SJCRH30 (cell line): ENCODE results near the gene USP34. TPM values are rescaled to one million over a fixed set of nuclear protein-coding genes. Genes with fewer than 3 reads are reported as not detected.
"Not testable (repeated sequence)": the region's sequence is repeated elsewhere in the genome, so short reads cannot be mapped to it uniquely, and the experiment has no call there.

ENCODE experiments used
- DNase-seq, 2 experiments: peaks; one replicate each; pipeline ENCODE4 v3.0.0-alpha.2; 2015 to 2020
- H3K27ac ChIP-seq: fragments of 250-450 bp; sonication (Bioruptor Pico); 2 replicates; pipeline ENCODE4 v1.5.1; 2020; ENCODE audit warnings: mild to moderate bottlenecking, moderate library complexity
- H3K27me3 ChIP-seq: fragments of 250-450 bp; sonication (Bioruptor Pico); 2 replicates; pipeline ENCODE4 v1.5.1; 2020; ENCODE audit warnings: mild to moderate bottlenecking, moderate library complexity
- H3K36me3 ChIP-seq: fragments of 250-450 bp; sonication (Bioruptor Pico); 2 replicates; pipeline ENCODE4 v1.5.1; 2020; ENCODE audit warnings: mild to moderate bottlenecking, moderate library complexity
- H3K4me1 ChIP-seq: fragments of 250-450 bp; sonication (Bioruptor Pico); 2 replicates; pipeline ENCODE4 v1.5.1; 2020; ENCODE audit warnings: mild to moderate bottlenecking, moderate library complexity
- H3K4me3 ChIP-seq: fragments of 250-450 bp; sonication (Bioruptor Pico); 2 replicates; pipeline ENCODE4 v1.5.1; 2020; ENCODE audit warnings: mild to moderate bottlenecking, moderate library complexity
- H3K9me3 ChIP-seq: fragments of 250-450 bp; sonication (Bioruptor Pico); replicated peaks from 2 replicates; pipeline ENCODE4 v1.5.1; 2020; ENCODE audit warnings: mild to moderate bottlenecking, moderate library complexity
- total RNA-seq: library from RNA; depleted of rRNA; stranded (reverse); fragments of >200 nt; shearing (Covaris generic); gene quantifications from 2 replicates; pipeline ENCODE4 v1.2.3, GENCODE V29; 2014; rRNA removed

USP34 gene
- 112 and 133 TPM in 2 replicates for total RNA-seq

DNA sequence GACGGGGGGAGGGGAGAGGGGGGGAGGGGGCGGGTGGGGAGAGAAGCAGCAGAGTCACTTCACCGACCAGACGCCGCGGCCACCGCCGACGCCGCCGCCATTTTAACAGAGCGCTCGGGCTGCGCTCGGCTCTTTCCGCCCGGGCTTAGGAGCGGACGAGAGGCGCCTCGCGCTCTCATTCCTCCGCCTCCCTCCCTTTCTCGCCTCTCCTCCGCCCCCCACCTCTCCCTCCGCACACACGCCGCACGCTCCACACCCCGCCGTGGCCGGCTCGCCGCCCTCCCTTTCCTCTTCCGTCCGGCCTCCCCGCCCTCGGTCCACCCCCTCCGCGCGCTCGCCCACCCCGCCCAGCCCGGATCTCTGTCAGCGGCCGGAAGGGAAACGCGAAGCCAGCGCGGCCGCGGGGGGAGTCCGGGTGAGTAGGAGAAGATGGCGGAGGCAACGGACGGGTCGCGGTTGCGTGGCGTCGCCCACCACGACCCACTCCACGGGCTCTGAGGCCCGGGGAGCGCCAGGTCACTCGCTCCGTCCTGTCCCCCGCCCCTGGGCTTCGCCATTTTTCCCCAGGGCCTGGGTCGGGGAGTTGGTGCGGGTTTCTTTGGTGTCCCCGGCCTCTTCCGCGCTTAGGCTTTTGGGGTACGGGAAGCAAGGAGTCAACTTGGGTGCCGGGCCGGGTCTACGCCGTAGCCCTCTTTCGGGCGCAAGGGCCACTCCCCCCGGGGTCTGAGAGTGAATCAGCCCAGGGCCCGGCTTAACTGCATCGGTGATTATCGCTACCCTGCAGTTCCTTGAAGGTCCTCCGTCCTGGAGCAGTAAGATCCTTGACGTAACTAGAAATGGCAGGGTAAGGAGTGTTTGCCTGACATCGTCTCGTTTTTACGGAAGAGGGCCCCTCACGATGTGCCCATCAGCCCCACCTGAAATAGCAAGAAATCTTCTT lies at the start of gene USP34:
Gene USP34 (minus strand): TSS at position 123 of the 940 bp plus-strand sequence. CDS start 395 bp downstream, outside the sequence.
- no peaks in the 10 kb centered on the region for H3K27me3 ChIP-seq
- H3K9me3 ChIP-seq = no peaks in the 10 kb centered on the region
- H3K27ac ChIP-seq = peak within 1 kb of the TSS; percentile 88
- H3K4me1 ChIP-seq = no peaks in the 10 kb centered on the region
- peak; percentile 96 to 97 for DNase-seq
- H3K36me3 ChIP-seq = peaks cover 12% of the 10 kb centered on the region
- peak within 1 kb of the TSS; percentile 96 for H3K4me3 ChIP-seq

DNA sequence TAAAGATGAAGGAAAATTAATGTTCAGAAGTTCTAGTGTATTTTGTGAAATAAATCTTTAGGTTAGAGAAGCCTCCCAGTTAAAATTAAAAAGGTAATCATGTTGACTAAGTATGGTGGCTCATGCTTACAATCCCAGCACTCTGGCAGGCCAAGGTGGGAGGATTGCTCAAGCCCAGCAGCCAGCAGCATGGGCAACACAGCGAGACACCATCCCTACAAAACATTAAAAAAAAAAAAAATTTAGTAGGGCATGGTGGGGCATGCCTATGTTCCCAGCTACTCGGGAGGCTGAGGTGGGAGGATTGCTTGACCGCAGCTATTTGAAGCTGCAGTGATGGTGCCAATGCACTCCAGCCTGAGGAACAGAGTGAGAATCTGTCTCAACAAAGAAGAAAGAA lies 49.4 kb upstream of the USP34 start:
- Histone ChIP-seq H3K4me1 (no peaks in the 10 kb centered on the region), H3K9me3 (no peaks in the 10 kb centered on the region), H3K27me3 (no peaks in the 10 kb centered on the region), H3K4me3 (no peak overlapping the region), H3K27ac (no peak overlapping the region), H3K36me3 (peaks cover 90% of the 10 kb centered on the region)
- no peak for DNase-seq

DNA sequence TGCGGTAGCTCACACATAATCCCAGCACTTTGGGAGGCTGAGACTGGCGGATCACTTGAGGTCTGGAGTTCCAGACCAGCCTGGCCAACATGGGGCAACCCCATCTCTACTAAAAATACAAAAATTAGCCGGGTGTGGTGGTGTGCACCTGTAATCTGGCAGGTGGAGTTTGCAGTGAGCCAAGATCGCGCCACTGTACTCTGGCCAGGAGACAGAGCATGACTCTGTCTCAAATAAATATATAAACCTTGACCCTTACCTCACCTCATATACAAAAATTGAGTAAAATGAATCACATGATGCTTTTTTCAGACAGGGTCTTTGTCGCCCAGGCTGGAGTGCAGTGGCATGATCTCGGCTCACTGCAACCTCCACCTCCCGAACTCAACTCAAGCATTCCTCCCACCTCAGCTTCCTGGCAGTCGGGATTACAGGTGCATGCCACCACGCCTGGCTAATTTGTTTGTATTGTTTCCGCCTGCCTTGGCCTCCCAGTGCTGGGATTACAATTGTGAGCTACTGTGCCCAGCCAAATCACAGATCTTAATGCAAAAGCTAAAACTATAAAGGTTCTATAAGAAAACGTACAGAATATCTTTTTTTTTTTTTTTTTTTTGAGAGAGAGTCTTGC lies 42.0 kb upstream of the USP34 start:
- DNase-seq = no peak
- no peak overlapping the region for H3K4me3 ChIP-seq
- no peaks in the 10 kb centered on the region for H3K4me1 ChIP-seq
- H3K27me3 ChIP-seq = no peaks in the 10 kb centered on the region
- peaks cover 94% of the 10 kb centered on the region for H3K36me3 ChIP-seq
- H3K27ac ChIP-seq = no peak overlapping the region
- H3K9me3 ChIP-seq = no peaks in the 10 kb centered on the region

DNA sequence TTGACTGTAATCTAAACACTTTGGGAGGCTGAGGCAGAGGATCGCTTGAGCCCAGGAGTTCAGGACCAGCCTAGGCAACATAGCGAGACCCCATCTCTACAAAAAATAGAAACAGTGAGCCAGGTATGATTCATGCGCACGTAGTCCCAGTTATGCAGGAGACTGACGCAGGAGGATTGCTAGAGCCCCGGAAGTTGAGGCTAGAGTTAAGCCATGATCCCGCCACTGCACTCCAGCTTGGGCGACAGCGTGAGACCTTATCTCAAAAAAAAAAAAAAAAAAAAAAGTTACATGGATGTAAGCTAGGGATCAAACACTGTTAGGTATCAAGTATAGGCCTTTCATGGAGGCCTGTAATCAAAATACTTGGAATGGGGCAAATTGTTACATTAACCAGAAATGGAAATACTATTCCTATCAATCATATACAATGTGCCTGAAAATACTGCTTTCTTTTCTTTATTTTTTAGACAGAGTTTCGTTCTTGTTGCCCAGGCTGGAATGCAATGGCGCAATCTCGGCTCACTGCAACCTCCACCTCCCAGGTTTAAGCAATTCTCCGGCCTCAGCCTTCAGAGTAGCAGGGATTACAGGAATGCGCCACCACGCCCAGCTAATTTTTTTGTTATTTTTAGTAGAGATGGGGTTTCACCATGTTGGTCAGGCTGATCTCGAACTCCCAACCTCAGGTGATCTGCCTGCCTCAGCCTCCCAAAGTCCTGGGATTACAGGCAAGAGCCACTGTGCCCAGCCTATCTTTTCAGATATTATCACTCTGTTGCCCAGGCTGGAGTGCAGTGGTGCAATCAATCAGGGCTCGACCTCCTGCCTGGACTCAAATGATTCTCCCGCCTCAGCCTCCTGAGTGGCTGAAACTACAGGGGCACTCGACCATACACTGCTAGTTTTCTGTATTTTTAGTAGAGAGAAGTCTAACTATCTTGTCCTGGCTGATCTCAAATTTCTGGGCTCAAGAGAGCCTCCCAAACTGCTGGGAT lies 40.1 kb upstream of the USP34 start:
- Histone ChIP-seq H3K27me3 (no peaks in the 10 kb centered on the region), H3K4me3 (no peak overlapping the region), H3K27ac (no peak overlapping the region), H3K36me3 (peaks cover 87% of the 10 kb centered on the region), H3K9me3 (no peaks in the 10 kb centered on the region), H3K4me1 (no peaks in the 10 kb centered on the region)
- no peak for DNase-seq

DNA sequence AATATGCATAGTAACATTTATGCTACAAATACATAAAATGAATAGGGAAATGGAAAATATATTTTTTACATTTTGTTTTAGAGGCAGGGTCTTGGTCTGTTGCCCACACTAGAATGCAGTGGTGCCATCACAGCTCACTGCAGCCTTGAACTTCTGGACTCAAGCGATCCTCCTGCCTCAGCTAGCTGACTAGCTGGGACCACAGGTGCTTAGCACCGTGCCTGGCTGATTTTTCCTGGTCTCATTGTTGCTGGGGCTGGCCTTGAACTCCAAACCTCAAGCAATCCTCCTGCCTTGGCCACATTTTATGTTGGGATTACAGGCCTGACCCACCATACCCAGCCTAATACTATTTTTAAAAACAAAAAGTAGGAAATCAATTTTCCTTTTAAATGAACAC lies 34.1 kb upstream of the USP34 start:
- DNase-seq = no peak
- no peak overlapping the region for H3K4me3 ChIP-seq
- H3K4me1 ChIP-seq = no peaks in the 10 kb centered on the region; the same call in 1 of the 2 replicates
- no peaks in the 10 kb centered on the region for H3K9me3 ChIP-seq
- H3K36me3 ChIP-seq = peaks cover 84% of the 10 kb centered on the region
- H3K27ac ChIP-seq = no peak overlapping the region
- no peaks in the 10 kb centered on the region for H3K27me3 ChIP-seq

DNA sequence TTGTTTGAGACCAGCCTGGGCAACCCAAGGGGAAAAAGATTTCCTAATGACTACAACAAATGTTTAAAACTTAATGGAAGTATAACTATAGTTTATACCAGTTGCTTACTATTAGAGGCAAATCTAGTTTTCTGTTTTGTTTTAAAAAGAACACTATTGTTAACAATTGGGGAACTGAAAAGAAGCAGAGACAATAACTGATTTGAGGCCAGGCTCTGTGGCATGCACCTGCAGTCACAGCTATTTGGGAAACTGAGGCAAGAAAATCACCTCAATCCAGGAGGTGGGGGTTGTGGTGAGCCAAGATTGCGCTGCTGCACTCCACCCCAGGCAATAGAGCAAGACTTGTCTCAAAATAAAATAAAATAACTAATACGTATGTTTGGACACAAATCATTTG lies 28.2 kb upstream of the USP34 start:
- no peaks in the 10 kb centered on the region for H3K4me1 ChIP-seq
- H3K9me3 ChIP-seq = no peaks in the 10 kb centered on the region
- H3K36me3 ChIP-seq = peaks cover 96% of the 10 kb centered on the region
- no peaks in the 10 kb centered on the region for H3K27me3 ChIP-seq
- no peak overlapping the region for H3K27ac ChIP-seq
- H3K4me3 ChIP-seq = no peak overlapping the region
- no peak for DNase-seq

- Histone ChIP-seq H3K36me3 (peaks cover 97% of the 10 kb centered on the region), H3K4me3 (no peak overlapping the region), H3K9me3 (no peaks in the 10 kb centered on the region), H3K27me3 (no peaks in the 10 kb centered on the region), H3K4me1 (no peaks in the 10 kb centered on the region), H3K27ac (no peak overlapping the region)
- no peak for DNase-seq
These were observed 22.6 kb upstream of the USP34 start for GRCh38 chr2:61493523-61493942.

- H3K9me3 ChIP-seq = no peaks in the 10 kb centered on the region
- H3K36me3 ChIP-seq = peaks cover 97% of the 10 kb centered on the region
- no peaks in the 10 kb centered on the region for H3K27me3 ChIP-seq
- DNase-seq = no peak
- H3K4me3 ChIP-seq = no peak overlapping the region
- no peak overlapping the region for H3K27ac ChIP-seq
- H3K4me1 ChIP-seq = no peaks in the 10 kb centered on the region
These were observed 21.6 kb upstream of the USP34 start for GRCh38 chr2:61492476-61492875.

DNA sequence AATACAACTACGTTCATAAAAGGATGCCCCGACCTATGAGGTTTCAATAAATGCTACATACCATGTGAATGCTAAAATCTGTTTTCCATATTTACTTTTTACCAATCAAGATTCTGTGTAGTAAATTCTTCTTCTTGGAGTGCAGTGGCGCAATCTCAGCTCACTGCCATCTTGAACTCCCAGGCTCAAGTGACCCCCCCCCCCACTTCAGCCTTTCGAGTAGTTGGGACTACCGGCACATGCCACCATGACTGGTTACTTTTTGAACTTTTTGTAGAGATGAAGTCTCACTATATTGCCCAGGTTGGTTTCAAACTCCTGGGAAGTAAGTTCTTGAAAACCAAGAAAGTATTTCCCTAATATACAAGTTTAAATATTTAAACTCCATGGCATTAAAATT lies 14.4 kb upstream of the USP34 start:
- no peak for DNase-seq
- no peak overlapping the region for H3K27ac ChIP-seq
- no peaks in the 10 kb centered on the region for H3K27me3 ChIP-seq
- no peaks in the 10 kb centered on the region for H3K9me3 ChIP-seq
- H3K4me3 ChIP-seq = no peak overlapping the region
- H3K36me3 ChIP-seq = peaks cover 93% of the 10 kb centered on the region
- no peaks in the 10 kb centered on the region for H3K4me1 ChIP-seq

- H3K27ac ChIP-seq = no peak overlapping the region
- DNase-seq = no peak
- no peaks in the 10 kb centered on the region for H3K4me1 ChIP-seq
- H3K27me3 ChIP-seq = no peaks in the 10 kb centered on the region
- no peak overlapping the region for H3K4me3 ChIP-seq
- H3K9me3 ChIP-seq = no peaks in the 10 kb centered on the region; the same call in 1 of the 2 replicates
- H3K36me3 ChIP-seq = peaks cover 65% of the 10 kb centered on the region
These were observed 7.2 kb upstream of the USP34 start for GRCh38 chr2:61478086-61478485.

DNA sequence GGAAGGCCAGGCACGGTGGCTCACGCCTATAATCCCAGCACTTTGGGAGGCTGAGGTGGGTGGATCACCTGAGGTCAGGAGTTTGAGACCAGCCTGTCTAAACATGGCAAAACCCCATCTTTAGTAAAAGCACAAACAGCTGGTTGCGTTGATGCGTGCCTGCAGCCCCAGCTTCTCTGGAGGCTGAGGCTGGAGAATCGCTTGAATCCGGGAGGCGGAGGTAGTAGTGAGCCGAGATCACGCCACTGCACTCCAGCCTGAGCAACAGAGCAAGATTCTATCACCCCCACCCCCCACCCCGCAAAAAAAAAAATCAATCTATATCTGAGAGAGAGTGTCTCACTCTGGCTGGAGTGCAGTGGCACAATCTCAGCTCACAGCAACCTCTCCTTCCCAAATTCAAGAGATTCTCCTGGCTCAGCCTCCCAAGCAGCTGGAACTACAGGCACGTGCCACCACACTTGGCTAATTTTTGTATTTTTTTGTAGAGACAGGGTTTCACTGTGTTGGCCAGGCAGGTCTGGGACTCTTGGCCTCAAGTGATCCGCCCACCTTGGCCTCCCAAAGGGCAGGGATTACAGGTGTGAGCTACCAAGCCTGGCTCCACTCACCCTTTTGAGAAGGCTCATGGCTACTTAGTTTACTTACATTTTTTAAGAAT lies 6.2 kb upstream of the USP34 start:
- H3K9me3 ChIP-seq, H3K4me3 ChIP-seq, H3K27me3 ChIP-seq, H3K4me1 ChIP-seq, DNase-seq, H3K27ac ChIP-seq: not testable (repeated sequence)
- H3K36me3 ChIP-seq = peaks cover 55% of the 10 kb centered on the region

- H3K27ac ChIP-seq = peak overlapping the region; percentile 88
- H3K36me3 ChIP-seq = peaks cover 20% of the 10 kb centered on the region
- no peaks in the 10 kb centered on the region for H3K9me3 ChIP-seq
- H3K27me3 ChIP-seq = no peaks in the 10 kb centered on the region
- H3K4me3 ChIP-seq = peak overlapping the region; percentile 96
- no peaks in the 10 kb centered on the region for H3K4me1 ChIP-seq
- DNase-seq = peak in 1 of 2 experiments; percentile 40
These were observed 1.3 kb upstream of the USP34 start for GRCh38 chr2:61471905-61472805.
